A172 (cell line): ENCODE data around the gene C20orf204. TPM values are rescaled to one million over a fixed set of nuclear protein-coding genes. Genes with fewer than 3 reads are reported as not detected.
"Not testable (repeated sequence)": the region's sequence is repeated elsewhere in the genome, so short reads cannot be mapped to it uniquely, and the experiment has no call there.

Experiments used
- DNase-seq: peaks from one replicate; pipeline ENCODE4 v3.0.0-alpha.2; 2015; ENCODE audit warnings: low spot score
- total RNA-seq: library from RNA; depleted of rRNA; stranded (reverse); fragments of >200 nt; shearing (Covaris generic); gene quantifications from 2 replicates; pipeline ENCODE4 v1.2.3, GENCODE V29; 2014; rRNA removed

The C20orf204 gene
- total RNA-seq, 1 experiment from 2014 or later: 1.2 TPM

DNA sequence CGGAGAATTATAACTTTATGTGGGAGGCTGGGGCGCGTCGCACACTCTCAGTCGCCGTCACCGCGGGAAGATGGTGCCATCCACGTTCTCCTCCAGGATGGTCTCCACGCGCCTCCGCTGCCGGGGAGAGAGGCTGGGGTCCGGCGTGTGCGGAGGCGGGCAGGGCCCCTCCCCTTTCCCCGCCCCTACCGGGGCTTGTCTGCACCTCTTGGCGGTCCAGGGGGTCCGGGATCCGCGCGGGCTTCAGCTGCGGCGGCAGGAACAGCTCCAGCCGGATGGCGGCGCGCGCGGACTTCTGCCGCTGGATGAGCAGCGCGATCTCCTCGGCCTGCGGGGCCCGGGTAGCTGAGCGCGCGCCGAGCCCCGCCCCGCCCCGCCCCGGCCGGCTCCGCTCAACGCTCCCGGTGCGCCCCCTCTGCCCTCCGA is 47.4 kb downstream of the C20orf204 start:
- peak; percentile 57 for DNase-seq

- DNase-seq: no peak
These were observed 48.1 kb downstream of the C20orf204 start, which contains the start of gene LKAAEAR1 for GRCh38 chr20:64083804-64084684. Gene LKAAEAR1 (minus strand): TSS chr20:64084398. CDS start chr20:64084219, 179 bp downstream.

DNA sequence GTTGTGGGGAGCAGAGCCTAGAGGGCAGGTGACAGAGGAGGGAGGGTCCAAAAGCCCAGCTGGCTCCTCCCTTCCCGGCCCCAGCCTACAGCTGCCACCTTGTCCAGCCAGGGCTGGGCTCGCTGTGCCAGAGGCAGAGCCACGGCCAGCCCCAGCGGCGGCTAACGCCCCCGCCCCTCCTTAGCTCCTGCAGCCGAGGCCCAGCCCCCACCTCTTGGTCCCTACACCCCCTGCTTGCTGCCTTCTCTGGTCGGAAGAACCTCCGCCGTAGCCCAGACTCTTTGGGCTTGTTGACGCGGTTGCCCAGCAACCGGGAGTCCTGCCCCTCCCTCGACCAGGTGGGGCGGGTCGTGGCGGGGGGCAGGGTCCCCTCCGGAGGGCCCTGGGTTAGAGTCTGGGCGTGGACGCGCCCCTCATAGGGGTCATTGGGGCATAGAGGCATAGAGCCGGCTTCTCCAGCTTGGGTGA is 48.7 kb downstream of the C20orf204 start:
- no peak for DNase-seq

DNA sequence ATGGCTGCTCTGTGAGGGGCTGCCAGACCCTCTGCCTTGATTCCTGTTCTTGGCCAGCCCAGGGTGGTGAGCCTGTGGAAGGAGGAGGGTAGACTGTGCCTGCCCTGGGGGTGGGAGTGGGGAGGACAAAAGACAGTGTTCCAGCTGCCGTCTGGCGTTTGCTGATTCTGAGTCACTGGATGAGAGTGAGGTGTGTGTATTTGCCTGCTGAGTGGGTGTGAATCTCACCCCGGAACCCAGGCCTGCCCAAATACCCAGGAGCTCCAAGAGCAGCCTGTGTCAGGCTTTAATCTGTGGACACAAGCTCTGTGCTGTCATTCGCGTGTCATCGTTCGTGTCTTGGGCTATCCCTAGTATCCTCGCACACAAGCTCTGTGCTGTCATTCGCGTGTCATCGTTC is 50.8 kb downstream of the C20orf204 start:
- no peak for DNase-seq

- DNase-seq: not testable (repeated sequence)
These were observed 51.3 kb downstream of the C20orf204 start for GRCh38 chr20:64087226-64087825.

DNA sequence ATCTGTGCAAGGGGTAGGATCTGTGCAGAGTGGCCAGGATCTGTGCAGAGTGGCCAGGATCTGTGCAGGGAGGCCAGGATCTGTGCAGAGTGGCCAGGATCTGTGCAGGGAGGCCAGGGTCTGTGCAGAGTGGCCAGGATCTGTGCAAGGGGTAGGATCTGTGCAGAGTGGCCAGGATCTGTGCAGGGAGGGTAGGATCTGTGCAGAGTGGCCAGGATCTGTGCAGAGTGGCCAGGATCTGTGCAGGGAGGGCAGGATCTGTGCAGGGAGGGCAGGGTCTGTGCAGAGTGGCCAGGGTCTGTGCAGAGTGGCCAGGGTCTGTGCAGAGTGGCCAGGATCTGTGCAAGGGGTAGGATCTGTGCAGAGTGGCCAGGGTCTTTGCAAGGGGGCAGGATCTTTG is 52.6 kb downstream of the C20orf204 start:
- DNase-seq: not testable (repeated sequence)

Other genes starting within 250 kb of the C20orf204 start
- gene ZBTB46, start 204.9 kb upstream of the C20orf204 start, total RNA-seq: 6.8 and 10.3 TPM in 2 replicates
- gene ABHD16B, start 174.7 kb upstream of the C20orf204 start, total RNA-seq: not detected in 2 replicates
- 149 and 174 TPM in 2 replicates for gene TPD52L2, start 170.9 kb upstream of the C20orf204 start, total RNA-seq
- 48.1 and 50.2 TPM in 2 replicates for gene DNAJC5, start 141.1 kb upstream of the C20orf204 start, total RNA-seq
- 27.2 and 27.6 TPM in 2 replicates for gene UCKL1, start 79.8 kb upstream of the C20orf204 start, total RNA-seq
- 16.8 and 17.0 TPM in 2 replicates for gene ZNF512B, start 66.3 kb upstream of the C20orf204 start, total RNA-seq
- gene SAMD10, start 56.5 kb upstream of the C20orf204 start, total RNA-seq: 0.77 TPM in 1 of 2 replicates, not detected in the other
- 74.2 and 74.7 TPM in 2 replicates for gene PRPF6, start 55.0 kb upstream of the C20orf204 start, total RNA-seq
- 0.21 and 1.9 TPM in 2 replicates for gene SOX18, start 13.5 kb downstream of the C20orf204 start, total RNA-seq
- gene TCEA2, start 27.0 kb downstream of the C20orf204 start, total RNA-seq: 52.7 and 58.3 TPM in 2 replicates
- gene RGS19, start 43.3 kb downstream of the C20orf204 start, total RNA-seq: 29.3 and 29.5 TPM in 2 replicates
- 0.81 and 1.2 TPM in 2 replicates for gene OPRL1, start 43.9 kb downstream of the C20orf204 start, total RNA-seq
- gene LKAAEAR1, start 48.2 kb downstream of the C20orf204 start, total RNA-seq: 0.24 TPM in 1 of 2 replicates, not detected in the other
- gene NPBWR2, start 71.4 kb downstream of the C20orf204 start, total RNA-seq: not detected in 2 replicates
- 2.4 TPM in 2 replicates for gene MYT1, start 128.3 kb downstream of the C20orf204 start, total RNA-seq
- 42.4 and 78.3 TPM in 2 replicates for gene PCMTD2, start 219.6 kb downstream of the C20orf204 start, total RNA-seq